HG02623 (cell line): ENCODE data around the gene ATP1B2.
"Not testable (repeated sequence)": the region's sequence is repeated elsewhere in the genome, so short reads cannot be mapped to it uniquely, and the experiment has no call there.

ENCODE experiments used
- ATAC-seq: cut with Tn5 transposase; IDR thresholded peaks from one replicate; pipeline ENCODE4 v1.9.1; 2021; ENCODE audit warnings: moderate library complexity; ENCODE audit not compliant: unreplicated experiment

Gene ATP1B2

DNA sequence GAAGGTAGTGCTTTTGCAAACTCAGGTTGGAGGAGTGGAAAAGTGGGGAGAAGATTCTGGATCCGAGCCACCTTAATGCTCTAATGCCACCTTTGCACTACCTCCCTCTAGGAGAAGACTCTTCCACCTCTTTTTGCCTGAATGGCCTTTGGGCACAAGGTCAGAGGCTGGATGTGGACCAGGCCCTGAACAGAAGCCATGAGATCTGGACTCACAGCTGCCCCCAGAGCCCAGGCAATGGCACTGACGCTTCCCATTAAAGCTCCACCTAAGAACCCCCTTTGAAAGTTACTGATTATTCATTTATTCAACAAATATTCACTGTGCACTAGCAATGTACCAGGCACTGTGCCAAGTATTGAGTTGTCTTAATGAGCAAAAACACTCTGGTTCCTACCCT is 17.6 kb upstream of the ATP1B2 start:
- ATAC-seq = no peak

- no peak for ATAC-seq
Measured at GRCh38 chr17:7634384-7634783, 16.3 kb upstream of the ATP1B2 start.

DNA sequence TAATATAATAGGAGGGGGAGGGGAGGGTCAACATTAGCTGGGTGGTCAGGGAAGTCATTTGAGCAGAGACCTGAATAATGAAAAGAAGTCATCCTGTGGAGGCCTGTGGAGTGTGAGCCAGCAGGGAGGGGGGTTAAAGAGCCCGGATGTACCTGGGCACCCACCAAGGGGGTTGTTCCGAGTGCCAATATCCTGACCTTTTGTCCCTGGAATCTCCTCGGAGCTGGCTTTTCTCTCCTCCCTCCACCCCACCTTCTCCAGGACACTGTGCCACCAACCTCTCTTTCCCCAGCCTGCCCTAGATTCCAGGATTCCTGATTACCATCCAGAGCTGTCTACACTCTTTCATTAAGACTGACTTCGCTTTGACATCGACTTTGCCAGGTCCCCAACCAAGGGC is 14.6 kb upstream of the ATP1B2 start:
- ATAC-seq = no peak

- ATAC-seq = no peak
Measured at GRCh38 chr17:7640783-7641182, 9.9 kb upstream of the ATP1B2 start.

GRCh38 chr17:7641635-7642034 is 9.1 kb upstream of the ATP1B2 start:
- not testable (repeated sequence) for ATAC-seq

DNA sequence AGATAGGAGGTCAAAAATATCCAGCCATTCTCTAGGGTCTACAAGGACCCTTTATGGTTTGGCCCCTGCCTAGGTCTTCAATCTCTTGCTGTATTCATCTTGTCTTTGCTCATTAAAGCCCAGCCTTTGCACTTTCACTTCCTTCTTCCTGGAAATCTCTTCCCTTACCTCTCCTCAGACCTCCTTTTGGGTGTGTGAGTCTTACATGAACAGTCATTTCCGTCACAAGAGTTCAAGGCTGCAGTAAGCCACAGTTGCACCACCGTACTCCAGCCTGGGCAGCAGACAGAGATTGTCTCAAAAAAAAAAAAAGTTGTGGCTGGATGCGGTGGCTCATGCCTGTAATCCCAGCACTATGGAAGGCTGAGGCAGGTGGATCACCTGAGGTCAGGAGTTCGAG is 6.0 kb upstream of the ATP1B2 start:
- ATAC-seq = no peak

GRCh38 chr17:7646457-7646856 is 4.3 kb upstream of the ATP1B2 start:
- no peak for ATAC-seq

- ATAC-seq = no peak
Measured at GRCh38 chr17:7647018-7647417, 3.7 kb upstream of the ATP1B2 start.

DNA sequence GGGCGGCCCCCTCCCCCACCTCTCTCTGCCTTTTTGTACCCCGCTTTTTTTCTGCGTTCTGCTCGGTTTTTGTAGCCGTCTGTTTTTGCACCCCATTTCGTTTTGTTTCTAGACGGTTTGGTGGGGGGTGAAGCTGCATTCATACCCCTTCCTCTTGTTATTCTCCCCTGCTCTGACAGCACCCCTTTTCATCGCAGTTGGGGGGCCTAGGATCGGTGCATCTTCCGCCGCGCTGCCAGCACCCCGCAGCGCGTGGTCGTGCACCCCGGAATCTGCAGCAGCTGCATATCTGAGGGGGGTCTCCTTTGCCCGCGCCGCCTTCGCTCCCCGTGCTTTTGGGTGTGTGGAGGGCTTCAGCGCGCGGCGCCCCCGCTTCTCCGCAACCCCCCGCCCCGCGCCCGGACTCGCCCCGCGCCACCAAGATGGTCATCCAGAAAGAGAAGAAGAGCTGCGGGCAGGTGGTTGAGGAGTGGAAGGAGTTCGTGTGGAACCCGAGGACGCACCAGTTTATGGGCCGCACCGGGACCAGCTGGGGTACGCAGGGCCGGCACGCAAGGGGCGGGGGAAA is 455 bp downstream of the ATP1B2 start:
- no peak for ATAC-seq

DNA sequence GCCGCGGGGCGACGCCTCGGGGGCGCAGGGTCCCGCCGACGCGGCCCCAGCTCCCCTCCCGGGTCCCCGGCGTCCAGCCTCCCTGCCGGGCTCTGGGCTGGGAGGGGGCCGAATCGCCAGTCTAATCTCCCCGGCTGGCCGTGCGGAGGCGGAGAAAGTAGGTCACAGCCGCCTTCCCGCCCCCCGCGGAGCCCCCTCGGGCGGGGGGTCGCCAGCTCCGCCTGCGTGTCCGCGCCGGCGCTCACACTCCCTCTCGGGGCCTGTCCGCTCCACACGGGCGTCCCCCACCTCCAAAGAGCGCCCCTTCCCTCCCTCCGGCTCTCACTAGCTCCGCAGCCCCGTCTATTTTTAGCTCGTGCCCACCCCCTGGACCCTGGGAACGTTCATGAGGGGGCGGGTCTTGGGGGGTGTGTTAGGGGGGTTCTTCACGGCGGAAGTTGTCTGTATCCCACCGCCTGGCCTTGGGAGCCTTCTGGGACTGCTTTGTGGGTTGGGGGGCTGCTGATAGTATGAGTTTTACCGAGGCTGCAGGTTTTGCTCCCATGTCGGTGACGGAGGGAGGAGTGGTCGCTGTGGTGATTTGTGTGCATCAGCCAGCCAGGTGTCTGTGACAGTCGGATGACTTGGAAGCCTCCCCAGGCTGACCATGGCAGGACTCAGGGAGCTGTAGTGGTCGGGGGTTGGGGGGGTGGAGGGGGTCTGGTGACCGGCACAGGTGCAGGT is 1.1 kb downstream of the ATP1B2 start:
- ATAC-seq = no peak

DNA sequence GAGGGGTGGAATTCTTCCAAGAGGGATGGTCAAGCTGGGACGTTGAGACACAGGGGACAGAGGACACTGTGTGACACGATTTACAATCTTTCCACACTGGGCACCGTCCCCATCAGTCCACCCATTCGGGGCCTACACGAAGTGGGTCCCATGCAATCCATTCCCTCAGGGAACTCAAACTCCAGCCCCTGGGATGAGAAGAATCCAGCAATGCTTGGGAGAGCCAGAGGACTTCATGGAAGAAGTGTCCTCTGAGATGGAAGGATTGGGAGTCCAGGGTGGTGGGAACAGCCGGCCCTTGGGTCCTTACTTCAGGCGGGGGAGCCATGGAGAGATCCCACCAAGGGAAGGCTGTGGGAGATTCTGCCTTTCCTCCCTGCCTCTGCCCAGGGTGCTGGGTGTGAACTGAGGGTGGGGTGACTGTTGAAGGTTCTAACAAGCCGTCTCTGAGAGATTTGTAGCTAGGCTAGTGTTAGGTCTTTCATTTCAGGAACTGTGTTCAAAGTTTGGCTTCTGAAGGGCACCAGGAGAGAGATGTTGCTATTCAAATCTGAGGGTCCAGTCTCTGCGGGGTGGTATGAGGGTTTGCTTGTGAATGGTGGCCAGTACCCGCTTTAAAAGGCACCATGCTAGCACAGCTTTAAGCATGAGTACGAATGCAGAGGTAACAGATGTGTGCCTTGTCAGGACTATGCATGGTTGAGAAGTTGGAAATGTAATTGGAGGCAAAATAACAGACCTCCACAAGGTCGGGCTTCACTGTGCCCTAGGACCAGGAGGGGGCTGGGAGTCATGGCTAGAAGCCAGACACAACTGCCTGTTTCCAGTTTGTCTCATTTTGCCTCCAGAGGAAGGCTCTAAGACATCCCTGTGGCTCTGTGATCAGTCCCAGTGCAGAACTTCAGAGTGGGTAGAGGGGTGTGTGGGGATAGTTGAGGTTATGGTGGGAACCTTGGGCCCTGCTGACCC is 1.9 kb downstream of the ATP1B2 start:
- ATAC-seq = no peak

GRCh38 chr17:7654832-7655540 is 4.3 kb downstream of the ATP1B2 start:
- ATAC-seq = no peak

DNA sequence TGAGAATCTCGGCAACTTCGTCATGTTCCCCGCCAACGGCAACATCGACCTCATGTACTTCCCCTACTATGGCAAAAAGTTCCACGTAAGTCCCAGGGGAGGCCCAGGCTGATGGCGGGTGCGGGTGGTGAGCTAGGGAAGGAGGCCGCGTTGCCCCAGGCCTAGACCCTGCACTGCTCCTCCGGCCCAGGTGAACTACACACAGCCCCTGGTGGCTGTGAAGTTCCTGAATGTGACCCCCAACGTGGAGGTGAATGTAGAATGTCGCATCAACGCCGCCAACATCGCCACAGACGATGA is 4.8 kb downstream of the ATP1B2 start:
- no peak for ATAC-seq

- no peak for ATAC-seq
Measured at GRCh38 chr17:7656958-7657609, 6.4 kb downstream of the ATP1B2 start.

GRCh38 chr17:7667656-7668406 is 17.1 kb downstream of the ATP1B2 start:
- no peak for ATAC-seq

DNA sequence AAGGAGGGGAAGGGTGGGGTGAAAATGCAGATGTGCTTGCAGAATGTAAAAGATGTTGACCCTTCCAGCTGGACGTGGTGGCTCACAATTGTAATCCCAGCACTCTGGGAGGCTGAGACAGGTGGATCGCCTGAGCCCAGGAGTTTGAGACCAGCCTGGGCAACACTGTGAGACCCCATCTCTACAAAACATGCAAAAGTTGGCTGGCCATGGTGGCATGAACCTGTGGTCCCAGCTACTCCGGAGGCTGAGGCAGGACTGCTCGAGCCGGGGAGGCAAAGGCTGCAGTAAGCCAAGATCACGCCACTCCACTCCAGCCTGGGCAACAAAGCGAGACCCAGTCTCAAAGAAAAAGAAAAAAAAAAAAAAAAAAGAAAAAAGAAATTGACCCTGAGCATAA is 17.8 kb downstream of the ATP1B2 start:
- ATAC-seq = no peak

GRCh38 chr17:7673239-7673638 is 22.5 kb downstream of the ATP1B2 start:
- ATAC-seq = no peak

- no peak for ATAC-seq
Measured at GRCh38 chr17:7674934-7675333, 24.2 kb downstream of the ATP1B2 start.

- no peak for ATAC-seq
Measured at GRCh38 chr17:7676533-7676932, 25.8 kb downstream of the ATP1B2 start.

DNA sequence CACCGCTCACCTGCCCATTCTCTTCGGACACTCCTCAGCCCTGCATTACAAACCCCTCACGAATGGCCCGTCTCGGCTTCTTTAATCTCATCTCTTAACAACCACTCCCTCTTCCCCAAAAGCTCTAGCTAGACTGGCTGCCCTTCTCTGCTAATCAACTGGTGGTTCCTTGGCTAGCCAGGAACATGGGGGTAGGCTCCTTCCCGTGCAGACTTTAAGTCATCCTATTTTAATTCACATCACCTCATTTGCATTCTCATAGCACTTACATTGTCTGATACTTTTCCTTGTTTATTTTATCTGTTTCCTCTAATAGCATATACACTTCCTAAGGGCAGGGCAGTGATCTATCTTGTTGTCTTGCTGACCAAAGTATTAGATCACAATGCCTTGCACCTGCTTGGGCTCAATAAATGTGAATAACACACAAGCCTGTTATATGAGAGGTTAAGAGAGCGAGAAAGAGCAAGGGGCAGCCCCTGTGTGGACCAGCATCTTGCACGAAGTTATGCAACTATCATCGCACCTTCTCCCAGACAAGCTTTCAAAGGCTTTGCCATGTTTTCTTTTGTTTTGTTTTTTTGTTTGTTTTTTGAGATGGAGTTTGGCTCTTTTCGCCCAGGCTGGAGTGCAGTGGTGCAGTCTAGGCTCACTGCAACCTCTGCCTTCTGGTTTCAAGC is 26.8 kb downstream of the ATP1B2 start:
- ATAC-seq = no peak
